CD4-positive, alpha-beta T cell (primary cell): Measurements from ENCODE around the gene IFI35. TPM values are rescaled to one million over a fixed set of nuclear protein-coding genes. Genes with fewer than 3 reads are reported as not detected.

Source experiments
- ATAC-seq: fragments of 200-7000 bp; cut with Tn5 transposase; one replicate; pipeline ENCODE4 v1.10.0; 2022; ENCODE audit warnings: mild to moderate bottlenecking; ENCODE audit not compliant: poor library complexity
- CTCF ChIA-PET: fragments of 350-600 bp; sonication (Branson Sonifier 250); formaldehyde crosslinking; loops from one replicate; lab custom pipeline; 2021; ENCODE audit warnings: antibody characterized with exemption, inconsistent platforms; lab: Charles Lee
- POLR2A ChIA-PET: fragments of 350-600 bp; sonication (Branson Sonifier 250); formaldehyde crosslinking; loops from one replicate; lab custom pipeline; 2021; ENCODE audit warnings: antibody characterized with exemption, inconsistent platforms; lab: Charles Lee
- DNase-seq, 14 experiments: peaks; one replicate each; pipeline ENCODE4 v3.0.0-alpha.2; 2013 to 2020; ENCODE audit warnings: mixed read lengths in 2 of 14
- H3K27ac ChIP-seq, 2 donors: one replicate each; pipeline versions ENCODE4 v1.5.1 to v1.7.0; 2013; ENCODE audit warnings: low read length in 2 of 2, low read depth in 1 of 2, mild to moderate bottlenecking in 1 of 2
- H3K27me3 ChIP-seq, 2 experiments: 1 replicate in 1 of 2; 2 replicates in 1 of 2; pipeline versions ENCODE4 v1.6.1 to v1.7.0; 2013; ENCODE audit warnings: low read length in 2 of 2, control low read depth in 1 of 2, mild to moderate bottlenecking in 1 of 2, moderate library complexity in 1 of 2; ENCODE audit not compliant: insufficient read depth in 2 of 2, control insufficient read depth in 1 of 2
- H3K36me3 ChIP-seq: one replicate; pipeline ENCODE4 v1.6.1; 2013; ENCODE audit warnings: low read length, control low read depth; ENCODE audit not compliant: insufficient read depth
- H3K4me1 ChIP-seq: one replicate; pipeline ENCODE4 v1.6.1; 2013; ENCODE audit warnings: low read length, control low read depth; ENCODE audit not compliant: insufficient read depth
- H3K4me3 ChIP-seq: one replicate; pipeline ENCODE4 v1.5.1; 2013; ENCODE audit warnings: mild to moderate bottlenecking, low read length, moderate library complexity
- H3K9me3 ChIP-seq, 2 experiments: 1 replicate in 1 of 2; 2 replicates in 1 of 2; pipeline versions ENCODE4 v1.6.1 to v1.7.0; 2013; ENCODE audit warnings: low read length in 2 of 2, mild to moderate bottlenecking in 2 of 2, control low read depth in 1 of 2, moderate library complexity in 1 of 2; ENCODE audit not compliant: control insufficient read depth in 1 of 2, insufficient read depth in 1 of 2
- H3K27ac Mint-ChIP-seq: one replicate; pipeline ENCODE4 v1.8.0; 2020; ENCODE audit warnings: mixed read lengths
- H3K27me3 Mint-ChIP-seq: one replicate; pipeline ENCODE4 v1.8.0; 2021; ENCODE audit warnings: mixed read lengths
- H3K36me3 Mint-ChIP-seq: one replicate; pipeline ENCODE4 v1.8.0; 2021; ENCODE audit warnings: low read depth, mixed read lengths
- H3K4me1 Mint-ChIP-seq: one replicate; pipeline ENCODE4 v1.8.0; 2021; ENCODE audit warnings: low read depth, mixed read lengths
- H3K4me3 Mint-ChIP-seq: one replicate; pipeline ENCODE4 v1.8.0; 2020; ENCODE audit warnings: mild to moderate bottlenecking, mixed read lengths
- H3K9me3 Mint-ChIP-seq: one replicate; pipeline ENCODE4 v1.8.0; 2020; ENCODE audit warnings: mixed read lengths
- CTCF ChIP-seq: fragments of 200-600 bp; IDR thresholded peaks from one replicate; pipeline ENCODE4 v1.8.0; 2022; ENCODE audit warnings: antibody characterized with exemption, mild to moderate bottlenecking
- intact Hi-C, 2 experiments: fragments of 100-400 bp; cut with DNase I in 1 of 2; cut with micrococcal nuclease in 1 of 2; formaldehyde crosslinking; loops; one replicate each; pipeline versions ENCODE4 v1.15.1 to v1.9.0; 2023 to 2025; cut with DNase I, micrococcal nuclease
- total RNA-seq, 174 experiments: library from RNA in 2 of 174; stranded (reverse) in 2 of 174; gene quantifications; one replicate each; pipeline ENCODE4 v1.2.3 and lab custom pipeline; 2021 to 2026

IFI35 gene
- total RNA-seq, 2 experiments from 2014 or later = 23.0 to 24.7 TPM

GRCh38 chr17:43034894-43035293 lies 28.3 kb downstream of the IFI35 start:
- no peak for ATAC-seq

GRCh38 chr17:43039646-43040045 lies 33.1 kb downstream of the IFI35 start:
- POLR2A ChIA-PET = no interaction called here
- no peak for ATAC-seq
- no peaks in the 10 kb centered on the region for H3K36me3 Mint-ChIP-seq

More at GRCh38 chr17:43034894-43035293, 28.3 kb downstream of the IFI35 start:
- no peaks in the 10 kb centered on the region for H3K4me1 ChIP-seq
- Mint-ChIP-seq H3K4me1 (no peaks in the 10 kb centered on the region), H3K27me3 (no peaks in the 10 kb centered on the region), H3K4me3 (no peak overlapping the region), H3K9me3 (no peaks in the 10 kb centered on the region), H3K27ac (no peak overlapping the region), H3K36me3 (no peaks in the 10 kb centered on the region)
- H3K9me3 ChIP-seq = no peaks in the 10 kb centered on the region
- H3K27me3 ChIP-seq = no peaks in the 10 kb centered on the region
- no peak for TF ChIP-seq CTCF
- no peaks in the 10 kb centered on the region for H3K36me3 ChIP-seq
- no peak for DNase-seq
- intact Hi-C loops = no loop called here
- no peak overlapping the region for H3K27ac ChIP-seq
- H3K4me3 ChIP-seq = no peak overlapping the region
- ChIA-PET CTCF (no interaction called here), POLR2A (no interaction called here)

GRCh38 chr17:43040655-43041054 lies 34.1 kb downstream of the IFI35 start:
- H3K4me3 ChIP-seq = no peak overlapping the region
- Mint-ChIP-seq H3K4me3 (no peak overlapping the region), H3K27ac (no peak overlapping the region), H3K27me3 (no peaks in the 10 kb centered on the region), H3K4me1 (no peaks in the 10 kb centered on the region), H3K36me3 (no peaks in the 10 kb centered on the region), H3K9me3 (no peaks in the 10 kb centered on the region)
- ATAC-seq = no peak
- H3K27ac ChIP-seq = no peak overlapping the region
- H3K36me3 ChIP-seq = no peaks in the 10 kb centered on the region
- POLR2A ChIA-PET = no interaction called here
- no peak for DNase-seq
- no peaks in the 10 kb centered on the region for H3K27me3 ChIP-seq
- intact Hi-C loops = no loop called here
- H3K4me1 ChIP-seq = no peaks in the 10 kb centered on the region
- no peaks in the 10 kb centered on the region for H3K9me3 ChIP-seq
- CTCF ChIA-PET = no interaction called here
- no peak for TF ChIP-seq CTCF

More at GRCh38 chr17:43039646-43040045, 33.1 kb downstream of the IFI35 start:
- Histone ChIP-seq H3K27me3 (no peaks in the 10 kb centered on the region), H3K9me3 (no peaks in the 10 kb centered on the region), H3K4me1 (no peaks in the 10 kb centered on the region), H3K27ac (no peak overlapping the region), H3K4me3 (no peak overlapping the region), H3K36me3 (no peaks in the 10 kb centered on the region)
- Mint-ChIP-seq H3K9me3 (no peaks in the 10 kb centered on the region), H3K27ac (no peak overlapping the region), H3K4me3 (no peak overlapping the region), H3K27me3 (no peaks in the 10 kb centered on the region), H3K4me1 (no peaks in the 10 kb centered on the region)
- intact Hi-C loops = no loop called here
- CTCF ChIA-PET = no interaction called here
- no peak for DNase-seq
- no peak for TF ChIP-seq CTCF
